Measurements from ENCODE around the gene UVRAG. TPM values are rescaled to one million over a fixed set of nuclear protein-coding genes. Genes with fewer than 3 reads are reported as not detected.

UVRAG gene
- total RNA-seq, 1 experiment from 2014 or later, result 31.3 TPM

- Mint-ChIP-seq H3K9me3 (ENCODE audit: unreplicated experiment) (peaks cover 22% of the 10 kb centered on the region), H3K36me3 (ENCODE audit: insufficient read depth, unreplicated experiment) (no peaks in the 10 kb centered on the region), H3K4me1 (ENCODE audit: low read depth, unreplicated experiment) (peaks cover 29% of the 10 kb centered on the region), H3K27ac (ENCODE audit: unreplicated experiment) (no peak overlapping the region), H3K27me3 (ENCODE audit: insufficient read depth, unreplicated experiment) (no peaks in the 10 kb centered on the region), H3K4me3 (ENCODE audit: unreplicated experiment) (no peak overlapping the region)
- H3K4me1 ChIP-seq, result peaks cover 22% of the 10 kb centered on the region
- H3K9me3 ChIP-seq, result no peaks in the 10 kb centered on the region
- no peak for DNase-seq
- no peaks in the 10 kb centered on the region for H3K27me3 ChIP-seq (replicated peaks; ENCODE audit: control insufficient read depth, insufficient read depth, low read length)
- intact Hi-C loops (cut with micrococcal nuclease; ENCODE audit: unreplicated experiment), result no loop called here
- ChIA-PET CTCF (no interaction called here), POLR2A (no interaction called here)
- H3K36me3 ChIP-seq (ENCODE audit: control insufficient read depth, insufficient read depth, low read length), result 0 out of 2 replicates have a peak, but pooled peaks cover 2% of the 10 kb centered on the region
- no TSS peak for BruUV-seq (replicated peaks)
- no peak for TF ChIP-seq CTCF (IDR thresholded peaks at IDR 0.05; ENCODE audit: insufficient read depth in 1 of 2, low read depth in 1 of 2, low read length in 1 of 2, severe bottlenecking in 1 of 2, unreplicated experiment in 1 of 2)
- H3K4me3 ChIP-seq (ENCODE audit: low read depth, low read length), result no peak overlapping the region
Observed at GRCh38 chr11:76026862-76027261, 211.9 kb downstream of the UVRAG start.

GRCh38 chr11:76030286-76030685, 215.3 kb downstream of the UVRAG start:
- peak; percentile 53 to 66 for DNase-seq

GRCh38 chr11:76030968-76031590, 216.1 kb downstream of the UVRAG start:
- Histone ChIP-seq H3K9me3 (no peaks in the 10 kb centered on the region), H3K4me1 (peaks cover 22% of the 10 kb centered on the region), H3K4me3 (ENCODE audit: low read depth, low read length) (no peak overlapping the region), H3K27me3 (replicated peaks; ENCODE audit: control insufficient read depth, insufficient read depth, low read length) (no peaks in the 10 kb centered on the region), H3K36me3 (ENCODE audit: control insufficient read depth, insufficient read depth, low read length) (0 out of 2 replicates have a peak, but pooled peaks cover 2% of the 10 kb centered on the region)
- CTCF ChIA-PET, result no interaction called here
- Mint-ChIP-seq H3K4me3 (ENCODE audit: unreplicated experiment) (no peak overlapping the region), H3K27ac (ENCODE audit: unreplicated experiment) (peak overlapping the region; percentile 30), H3K36me3 (ENCODE audit: insufficient read depth, unreplicated experiment) (no peaks in the 10 kb centered on the region), H3K27me3 (ENCODE audit: insufficient read depth, unreplicated experiment) (no peaks in the 10 kb centered on the region), H3K4me1 (ENCODE audit: low read depth, unreplicated experiment) (peaks cover 22% of the 10 kb centered on the region), H3K9me3 (ENCODE audit: unreplicated experiment) (peaks cover 11% of the 10 kb centered on the region)
- POLR2A ChIA-PET, result no interaction called here
- intact Hi-C loops (cut with micrococcal nuclease; ENCODE audit: unreplicated experiment), result loop anchor here (5.0 kb wide), 1 partner anchor 134 kb away; no protein-coding TSS in a partner anchor
- no peak for DNase-seq
- BruUV-seq (replicated peaks), result TSS peak; percentile 23
- TF ChIP-seq CTCF (IDR thresholded peaks at IDR 0.05; ENCODE audit: insufficient read depth in 1 of 2, low read depth in 1 of 2, low read length in 1 of 2, severe bottlenecking in 1 of 2, unreplicated experiment in 1 of 2), result no peak

More at GRCh38 chr11:76030286-76030685, 215.3 kb downstream of the UVRAG start:
- Histone ChIP-seq H3K36me3 (ENCODE audit: control insufficient read depth, insufficient read depth, low read length) (0 out of 2 replicates have a peak, but pooled peaks cover 2% of the 10 kb centered on the region), H3K9me3 (no peaks in the 10 kb centered on the region), H3K4me1 (peaks cover 22% of the 10 kb centered on the region), H3K4me3 (ENCODE audit: low read depth, low read length) (no peak overlapping the region), H3K27me3 (replicated peaks; ENCODE audit: control insufficient read depth, insufficient read depth, low read length) (no peaks in the 10 kb centered on the region)
- Mint-ChIP-seq H3K9me3 (ENCODE audit: unreplicated experiment) (peaks cover 11% of the 10 kb centered on the region), H3K4me3 (ENCODE audit: unreplicated experiment) (peak overlapping the region; percentile 0), H3K27ac (ENCODE audit: unreplicated experiment) (peak overlapping the region; percentile 30), H3K4me1 (ENCODE audit: low read depth, unreplicated experiment) (peaks cover 25% of the 10 kb centered on the region), H3K36me3 (ENCODE audit: insufficient read depth, unreplicated experiment) (no peaks in the 10 kb centered on the region), H3K27me3 (ENCODE audit: insufficient read depth, unreplicated experiment) (no peaks in the 10 kb centered on the region)
- TF ChIP-seq CTCF (IDR thresholded peaks at IDR 0.05; ENCODE audit: insufficient read depth in 1 of 2, low read depth in 1 of 2, low read length in 1 of 2, severe bottlenecking in 1 of 2, unreplicated experiment in 1 of 2), result no peak
- CTCF ChIA-PET, result no interaction called here
- POLR2A ChIA-PET, result no interaction called here
- intact Hi-C loops (cut with micrococcal nuclease; ENCODE audit: unreplicated experiment), result loop anchor here (5.0 kb wide), 1 partner anchor 133 kb away; no protein-coding TSS in a partner anchor
- no TSS peak for BruUV-seq (replicated peaks)

All from Caco-2 (cell line).